Measurements from ENCODE around the gene CDC27.
A peak's percentile ranks its signal among the peaks of the same experiment; 100 is the strongest.

CDC27 gene

GRCh38 chr17:47204722-47205418 is 15.8 kb upstream of the CDC27 start:
- no peaks in the 10 kb centered on the region for H3K36me3 ChIP-seq (ENCODE audit: insufficient read depth, low read length)
- H3K9ac ChIP-seq (ENCODE audit: low read depth, low read length) = peak overlapping the region; percentile 22
- no peaks in the 10 kb centered on the region for H3K27me3 ChIP-seq (ENCODE audit: control insufficient read depth, insufficient read depth, low read length)
- peak overlapping the region; percentile 33 for H3K4me3 ChIP-seq (ENCODE audit: low read length)
- peak overlapping the region; percentile 75 for H3K4me2 ChIP-seq (ENCODE audit: low read length)
- H3K9me3 ChIP-seq (replicated peaks; ENCODE audit: low read length) = no peaks in the 10 kb centered on the region
- peaks cover 24% of the 10 kb centered on the region for H3K4me1 ChIP-seq (ENCODE audit: control insufficient read depth, insufficient read depth, low read length)

DNA sequence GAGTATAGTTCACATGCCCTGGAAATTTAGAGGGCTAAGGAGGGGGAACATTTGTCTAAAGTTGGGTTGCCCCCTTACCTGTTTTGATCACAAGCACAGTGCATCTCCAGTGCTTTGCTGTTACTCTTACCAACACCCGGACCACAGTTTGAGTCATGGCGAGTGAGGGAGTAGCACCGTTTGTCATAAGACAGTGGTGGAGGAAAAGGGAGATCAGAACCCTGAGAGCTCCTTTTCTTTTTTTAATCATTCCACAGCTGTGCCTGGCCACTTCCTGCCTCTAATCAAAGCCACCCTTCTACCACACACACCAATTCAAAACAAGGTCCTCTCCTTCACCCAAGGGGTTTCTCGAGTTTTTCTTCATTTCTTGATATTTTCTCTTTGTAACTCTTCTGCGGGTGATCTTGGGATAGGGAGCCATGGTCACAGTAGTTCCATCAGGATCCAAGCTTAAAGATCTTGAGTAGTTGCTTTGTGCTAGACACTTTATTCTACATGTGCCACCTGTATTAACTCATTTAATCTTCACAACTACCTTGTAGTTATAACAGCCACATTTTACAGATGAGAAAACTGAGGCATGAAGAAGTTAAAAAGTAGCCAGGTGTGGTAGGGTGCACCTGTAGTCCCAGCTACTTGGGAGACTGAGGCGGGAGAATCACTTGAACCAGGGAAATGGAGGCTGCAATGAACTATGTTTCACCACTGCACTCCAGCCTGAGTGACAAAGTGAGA is 15.1 kb upstream of the CDC27 start:
- Histone ChIP-seq H3K4me3 (ENCODE audit: low read length) (no peak overlapping the region), H3K36me3 (ENCODE audit: insufficient read depth, low read length) (no peaks in the 10 kb centered on the region), H3K27me3 (ENCODE audit: control insufficient read depth, insufficient read depth, low read length) (no peaks in the 10 kb centered on the region), H3K4me1 (ENCODE audit: control insufficient read depth, insufficient read depth, low read length) (peaks cover 24% of the 10 kb centered on the region), H3K9ac (ENCODE audit: low read depth, low read length) (peak overlapping the region; percentile 14), H3K4me2 (ENCODE audit: low read length) (no peak overlapping the region), H3K9me3 (replicated peaks; ENCODE audit: low read length) (no peaks in the 10 kb centered on the region)

GRCh38 chr17:47201166-47201565 is 12.1 kb upstream of the CDC27 start:
- H3K9me3 ChIP-seq (replicated peaks; ENCODE audit: low read length) = no peaks in the 10 kb centered on the region
- H3K4me3 ChIP-seq (ENCODE audit: low read length) = no peak overlapping the region
- H3K9ac ChIP-seq (ENCODE audit: low read depth, low read length) = no peak overlapping the region
- no peaks in the 10 kb centered on the region for H3K27me3 ChIP-seq (ENCODE audit: control insufficient read depth, insufficient read depth, low read length)
- H3K36me3 ChIP-seq (ENCODE audit: insufficient read depth, low read length) = no peaks in the 10 kb centered on the region
- H3K4me1 ChIP-seq (ENCODE audit: control insufficient read depth, insufficient read depth, low read length) = peaks cover 30% of the 10 kb centered on the region
- no peak overlapping the region for H3K4me2 ChIP-seq (ENCODE audit: low read length)

DNA sequence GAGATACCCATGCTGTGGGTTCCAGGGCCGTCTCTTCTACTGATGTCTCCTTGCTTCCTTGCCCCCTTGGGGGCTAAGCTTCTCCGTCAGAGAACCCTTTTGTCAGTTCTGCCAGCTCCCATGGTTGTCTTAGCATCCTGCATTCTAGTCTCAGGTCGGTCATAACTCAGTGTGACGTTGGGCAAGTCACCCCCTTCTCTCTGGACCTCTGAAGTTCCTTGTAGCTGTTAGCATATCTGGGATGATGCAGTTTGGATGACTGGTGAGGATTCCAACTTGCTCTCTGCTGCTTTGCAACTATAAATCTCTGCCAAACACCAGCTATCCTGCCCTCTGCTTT is 11.2 kb upstream of the CDC27 start:
- Histone ChIP-seq H3K9me3 (replicated peaks; ENCODE audit: low read length) (no peaks in the 10 kb centered on the region), H3K9ac (ENCODE audit: low read depth, low read length) (no peak overlapping the region), H3K4me3 (ENCODE audit: low read length) (no peak overlapping the region)

GRCh38 chr17:47199627-47200324 is 10.7 kb upstream of the CDC27 start:
- peaks cover 19% of the 10 kb centered on the region for H3K4me1 ChIP-seq (ENCODE audit: control insufficient read depth, insufficient read depth, low read length)
- H3K4me3 ChIP-seq (ENCODE audit: low read length) = no peak overlapping the region
- H3K27me3 ChIP-seq (ENCODE audit: control insufficient read depth, insufficient read depth, low read length) = no peaks in the 10 kb centered on the region
- no peak overlapping the region for H3K4me2 ChIP-seq (ENCODE audit: low read length)
- H3K9ac ChIP-seq (ENCODE audit: low read depth, low read length) = no peak overlapping the region
- H3K9me3 ChIP-seq (replicated peaks; ENCODE audit: low read length) = no peaks in the 10 kb centered on the region
- H3K36me3 ChIP-seq (ENCODE audit: insufficient read depth, low read length) = no peaks in the 10 kb centered on the region

More for the DNA sequence above, 11.2 kb upstream of the CDC27 start:
- Histone ChIP-seq H3K27me3 (ENCODE audit: control insufficient read depth, insufficient read depth, low read length) (no peaks in the 10 kb centered on the region), H3K4me2 (ENCODE audit: low read length) (no peak overlapping the region), H3K4me1 (ENCODE audit: control insufficient read depth, insufficient read depth, low read length) (peaks cover 24% of the 10 kb centered on the region), H3K36me3 (ENCODE audit: insufficient read depth, low read length) (no peaks in the 10 kb centered on the region)

DNA sequence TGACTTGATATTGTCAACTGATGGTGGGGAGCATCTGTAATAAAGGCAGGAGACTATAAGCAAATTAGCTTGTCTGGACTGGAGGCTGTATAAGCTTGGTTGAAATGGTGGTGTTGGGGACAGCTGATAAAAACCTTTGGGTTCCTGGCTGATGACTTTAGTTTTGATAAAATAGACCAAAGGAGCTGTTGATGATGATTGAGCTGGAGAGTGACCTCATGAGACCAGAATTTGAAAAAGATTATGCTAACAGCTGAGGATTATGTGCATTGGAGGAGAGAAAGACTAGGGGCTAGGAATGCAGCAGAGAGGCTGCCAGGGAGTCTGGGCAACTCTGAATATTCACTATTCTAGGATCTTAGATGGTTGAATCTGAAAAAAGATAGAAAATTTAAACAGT is 8.7 kb upstream of the CDC27 start:
- Histone ChIP-seq H3K4me3 (ENCODE audit: low read length) (no peak overlapping the region), H3K4me2 (ENCODE audit: low read length) (no peak overlapping the region), H3K9me3 (replicated peaks; ENCODE audit: low read length) (no peaks in the 10 kb centered on the region), H3K27me3 (ENCODE audit: control insufficient read depth, insufficient read depth, low read length) (no peaks in the 10 kb centered on the region), H3K9ac (ENCODE audit: low read depth, low read length) (peak overlapping the region; percentile 32), H3K4me1 (ENCODE audit: control insufficient read depth, insufficient read depth, low read length) (peaks cover 6% of the 10 kb centered on the region), H3K36me3 (ENCODE audit: insufficient read depth, low read length) (no peaks in the 10 kb centered on the region)

DNA sequence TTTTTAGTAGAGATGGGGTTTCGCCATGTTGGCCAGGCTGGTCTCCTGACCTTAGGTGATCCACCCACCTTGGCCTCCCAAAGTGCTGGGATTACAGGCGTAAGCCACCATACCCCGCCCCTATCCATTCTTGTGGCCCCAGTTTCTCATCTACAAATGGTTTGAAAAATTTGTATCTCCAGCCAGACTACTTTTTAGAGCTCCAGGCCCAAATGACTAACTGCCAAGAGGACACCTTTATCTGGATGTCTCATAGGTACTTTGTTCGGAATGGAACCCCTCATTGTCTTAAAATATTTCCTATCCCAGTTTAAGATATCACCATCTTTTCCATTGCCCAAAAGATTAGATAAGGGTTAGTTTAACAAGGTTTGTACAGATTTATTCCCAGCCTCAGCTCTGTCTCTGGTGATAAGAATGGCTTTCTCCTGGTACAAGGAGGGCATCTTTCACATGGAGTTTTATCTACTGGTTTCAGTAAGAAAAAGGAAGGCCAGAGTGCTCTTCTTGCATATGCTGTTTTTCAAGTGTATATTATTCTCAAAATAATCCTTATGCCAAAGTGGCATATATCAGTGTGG is 4.9 kb upstream of the CDC27 start:
- no peak overlapping the region for H3K4me2 ChIP-seq (ENCODE audit: low read length)
- H3K27me3 ChIP-seq (ENCODE audit: control insufficient read depth, insufficient read depth, low read length) = no peaks in the 10 kb centered on the region
- no peak overlapping the region for H3K9ac ChIP-seq (ENCODE audit: low read depth, low read length)
- H3K36me3 ChIP-seq (ENCODE audit: insufficient read depth, low read length) = no peaks in the 10 kb centered on the region
- H3K9me3 ChIP-seq (replicated peaks; ENCODE audit: low read length) = no peaks in the 10 kb centered on the region
- H3K4me1 ChIP-seq (ENCODE audit: control insufficient read depth, insufficient read depth, low read length) = peaks cover 6% of the 10 kb centered on the region
- no peak overlapping the region for H3K4me3 ChIP-seq (ENCODE audit: low read length)

GRCh38 chr17:47192554-47192953 is 3.5 kb upstream of the CDC27 start:
- no peaks in the 10 kb centered on the region for H3K4me1 ChIP-seq (ENCODE audit: control insufficient read depth, insufficient read depth, low read length)
- H3K27me3 ChIP-seq (ENCODE audit: control insufficient read depth, insufficient read depth, low read length) = no peaks in the 10 kb centered on the region
- no peak overlapping the region for H3K4me2 ChIP-seq (ENCODE audit: low read length)
- H3K9ac ChIP-seq (ENCODE audit: low read depth, low read length) = no peak overlapping the region
- H3K36me3 ChIP-seq (ENCODE audit: insufficient read depth, low read length) = no peaks in the 10 kb centered on the region
- no peaks in the 10 kb centered on the region for H3K9me3 ChIP-seq (replicated peaks; ENCODE audit: low read length)
- H3K4me3 ChIP-seq (ENCODE audit: low read length) = no peak overlapping the region

DNA sequence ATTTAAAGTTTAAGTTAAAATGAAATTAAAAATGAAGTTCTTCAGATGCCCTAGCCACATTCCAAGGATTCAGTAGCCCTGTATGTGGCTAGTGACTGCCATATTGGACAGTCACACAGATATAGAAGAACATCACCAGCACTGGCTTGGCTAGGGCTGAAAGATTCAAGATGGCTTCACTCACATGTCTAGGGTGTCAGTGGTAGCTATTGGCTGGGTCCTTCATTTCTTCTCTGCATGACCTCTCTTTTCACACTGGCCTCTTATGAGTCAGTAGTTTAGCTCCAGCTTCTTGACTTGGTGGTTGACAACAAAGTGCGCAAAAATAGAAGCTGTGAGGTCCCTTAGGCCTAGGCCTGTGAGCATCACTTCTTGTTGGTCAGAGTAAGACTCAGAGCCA is 1.7 kb upstream of the CDC27 start:
- no peaks in the 10 kb centered on the region for H3K27me3 ChIP-seq (ENCODE audit: control insufficient read depth, insufficient read depth, low read length)
- H3K9me3 ChIP-seq (replicated peaks; ENCODE audit: low read length) = no peaks in the 10 kb centered on the region
- peaks cover 5% of the 10 kb centered on the region for H3K4me1 ChIP-seq (ENCODE audit: control insufficient read depth, insufficient read depth, low read length)
- H3K36me3 ChIP-seq (ENCODE audit: insufficient read depth, low read length) = no peaks in the 10 kb centered on the region
- no peak overlapping the region for H3K4me2 ChIP-seq (ENCODE audit: low read length)
- H3K4me3 ChIP-seq (ENCODE audit: low read length) = no peak overlapping the region
- no peak overlapping the region for H3K9ac ChIP-seq (ENCODE audit: low read depth, low read length)

GRCh38 chr17:47190243-47190642 is 1.1 kb upstream of the CDC27 start:
- Histone ChIP-seq H3K9me3 (replicated peaks; ENCODE audit: low read length) (no peaks in the 10 kb centered on the region), H3K4me2 (ENCODE audit: low read length) (no peak overlapping the region), H3K36me3 (ENCODE audit: insufficient read depth, low read length) (no peaks in the 10 kb centered on the region), H3K9ac (ENCODE audit: low read depth, low read length) (no peak overlapping the region), H3K4me3 (ENCODE audit: low read length) (no peak overlapping the region), H3K4me1 (ENCODE audit: control insufficient read depth, insufficient read depth, low read length) (peaks cover 5% of the 10 kb centered on the region), H3K27me3 (ENCODE audit: control insufficient read depth, insufficient read depth, low read length) (no peaks in the 10 kb centered on the region)

GRCh38 chr17:47189732-47190237 is 690 bp upstream of the CDC27 start:
- H3K9me3 ChIP-seq (replicated peaks; ENCODE audit: low read length) = no peaks in the 10 kb centered on the region
- H3K4me1 ChIP-seq (ENCODE audit: control insufficient read depth, insufficient read depth, low read length) = peaks cover 6% of the 10 kb centered on the region

More at GRCh38 chr17:47189732-47190237, 690 bp upstream of the CDC27 start:
- Histone ChIP-seq H3K9ac (ENCODE audit: low read depth, low read length) (peak overlapping the region; percentile 80), H3K36me3 (ENCODE audit: insufficient read depth, low read length) (no peaks in the 10 kb centered on the region), H3K27me3 (ENCODE audit: control insufficient read depth, insufficient read depth, low read length) (no peaks in the 10 kb centered on the region), H3K4me3 (ENCODE audit: low read length) (peak overlapping the region; percentile 68), H3K4me2 (ENCODE audit: low read length) (peak overlapping the region; percentile 85)

Data from skeletal muscle satellite cell (primary cell).